CD4-positive, alpha-beta T cell (primary cell): ENCODE data around the gene GGTLC2. TPM values are rescaled to one million over a fixed set of nuclear protein-coding genes. Genes with fewer than 3 reads are reported as not detected.

ENCODE experiments used
- ATAC-seq: fragments of 200-7000 bp; cut with Tn5 transposase; one replicate; pipeline ENCODE4 v1.10.0; 2022; ENCODE audit warnings: mild to moderate bottlenecking; ENCODE audit not compliant: poor library complexity
- CTCF ChIA-PET: fragments of 350-600 bp; sonication (Branson Sonifier 250); formaldehyde crosslinking; loops from one replicate; lab custom pipeline; 2021; ENCODE audit warnings: antibody characterized with exemption, inconsistent platforms; lab: Charles Lee
- POLR2A ChIA-PET: fragments of 350-600 bp; sonication (Branson Sonifier 250); formaldehyde crosslinking; loops from one replicate; lab custom pipeline; 2021; ENCODE audit warnings: antibody characterized with exemption, inconsistent platforms; lab: Charles Lee
- DNase-seq, 14 experiments: peaks; one replicate each; pipeline ENCODE4 v3.0.0-alpha.2; 2013 to 2020; ENCODE audit warnings: mixed read lengths in 2 of 14
- H3K27ac ChIP-seq, 2 donors: one replicate each; pipeline versions ENCODE4 v1.5.1 to v1.7.0; 2013; ENCODE audit warnings: low read length in 2 of 2, low read depth in 1 of 2, mild to moderate bottlenecking in 1 of 2
- H3K27me3 ChIP-seq, 2 experiments: 1 replicate in 1 of 2; 2 replicates in 1 of 2; pipeline versions ENCODE4 v1.6.1 to v1.7.0; 2013; ENCODE audit warnings: low read length in 2 of 2, control low read depth in 1 of 2, mild to moderate bottlenecking in 1 of 2, moderate library complexity in 1 of 2; ENCODE audit not compliant: insufficient read depth in 2 of 2, control insufficient read depth in 1 of 2
- H3K36me3 ChIP-seq: one replicate; pipeline ENCODE4 v1.6.1; 2013; ENCODE audit warnings: low read length, control low read depth; ENCODE audit not compliant: insufficient read depth
- H3K4me1 ChIP-seq: one replicate; pipeline ENCODE4 v1.6.1; 2013; ENCODE audit warnings: low read length, control low read depth; ENCODE audit not compliant: insufficient read depth
- H3K4me3 ChIP-seq: one replicate; pipeline ENCODE4 v1.5.1; 2013; ENCODE audit warnings: mild to moderate bottlenecking, low read length, moderate library complexity
- H3K9me3 ChIP-seq, 2 experiments: 1 replicate in 1 of 2; 2 replicates in 1 of 2; pipeline versions ENCODE4 v1.6.1 to v1.7.0; 2013; ENCODE audit warnings: low read length in 2 of 2, mild to moderate bottlenecking in 2 of 2, control low read depth in 1 of 2, moderate library complexity in 1 of 2; ENCODE audit not compliant: control insufficient read depth in 1 of 2, insufficient read depth in 1 of 2
- H3K27ac Mint-ChIP-seq: one replicate; pipeline ENCODE4 v1.8.0; 2020; ENCODE audit warnings: mixed read lengths
- H3K27me3 Mint-ChIP-seq: one replicate; pipeline ENCODE4 v1.8.0; 2021; ENCODE audit warnings: mixed read lengths
- H3K36me3 Mint-ChIP-seq: one replicate; pipeline ENCODE4 v1.8.0; 2021; ENCODE audit warnings: low read depth, mixed read lengths
- H3K4me1 Mint-ChIP-seq: one replicate; pipeline ENCODE4 v1.8.0; 2021; ENCODE audit warnings: low read depth, mixed read lengths
- H3K4me3 Mint-ChIP-seq: one replicate; pipeline ENCODE4 v1.8.0; 2020; ENCODE audit warnings: mild to moderate bottlenecking, mixed read lengths
- H3K9me3 Mint-ChIP-seq: one replicate; pipeline ENCODE4 v1.8.0; 2020; ENCODE audit warnings: mixed read lengths
- intact Hi-C, 2 experiments: fragments of 100-400 bp; cut with DNase I in 1 of 2; cut with micrococcal nuclease in 1 of 2; formaldehyde crosslinking; loops; one replicate each; pipeline versions ENCODE4 v1.15.1 to v1.9.0; 2023 to 2025; cut with DNase I, micrococcal nuclease
- total RNA-seq, 174 experiments: library from RNA in 2 of 174; stranded (reverse) in 2 of 174; gene quantifications; one replicate each; pipeline ENCODE4 v1.2.3 and lab custom pipeline; 2021 to 2026
- TF ChIP-seq, protein P1 (sequence below): fragments of 200-600 bp; IDR thresholded peaks from one replicate; pipeline ENCODE4 v1.8.0; 2022; ENCODE audit warnings: antibody characterized with exemption, mild to moderate bottlenecking

Gene GGTLC2
- total RNA-seq, 2 experiments from 2014 or later, result not detected

DNA sequence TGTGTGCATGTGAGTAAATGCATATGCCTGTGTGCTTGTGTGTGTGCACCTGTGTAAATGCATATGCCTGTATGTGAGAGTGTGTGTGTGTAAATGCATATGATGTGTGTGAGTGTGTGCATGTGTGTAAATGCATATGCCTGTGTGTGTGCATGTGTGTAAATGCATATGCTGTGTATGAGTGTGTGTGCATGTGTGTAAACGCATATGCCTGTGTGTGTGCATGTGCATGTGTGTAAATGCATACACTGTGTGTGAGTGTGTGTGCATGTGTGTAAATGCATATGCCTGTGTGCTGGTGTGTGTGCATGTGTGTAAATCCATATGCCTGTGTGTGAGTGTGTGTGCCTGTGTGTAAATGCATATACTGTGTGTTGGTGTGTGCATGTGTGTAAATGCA, 37.8 kb downstream of the GGTLC2 start:
- Mint-ChIP-seq H3K4me3 (no peak overlapping the region), H3K36me3 (no peaks in the 10 kb centered on the region), H3K4me1 (no peaks in the 10 kb centered on the region), H3K9me3 (no peaks in the 10 kb centered on the region), H3K27me3 (no peaks in the 10 kb centered on the region), H3K27ac (no peak overlapping the region)
- ChIA-PET POLR2A (no interaction called here), CTCF (no interaction called here)
- Histone ChIP-seq H3K9me3 (no peaks in the 10 kb centered on the region), H3K4me1 (no peaks in the 10 kb centered on the region), H3K36me3 (no peaks in the 10 kb centered on the region), H3K27me3 (no peaks in the 10 kb centered on the region), H3K27ac (no peak overlapping the region), H3K4me3 (no peak overlapping the region)
- DNase-seq (no peak), ATAC-seq (no peak)
- intact Hi-C loops, result no loop called here
- TF ChIP-seq, protein P1, sequence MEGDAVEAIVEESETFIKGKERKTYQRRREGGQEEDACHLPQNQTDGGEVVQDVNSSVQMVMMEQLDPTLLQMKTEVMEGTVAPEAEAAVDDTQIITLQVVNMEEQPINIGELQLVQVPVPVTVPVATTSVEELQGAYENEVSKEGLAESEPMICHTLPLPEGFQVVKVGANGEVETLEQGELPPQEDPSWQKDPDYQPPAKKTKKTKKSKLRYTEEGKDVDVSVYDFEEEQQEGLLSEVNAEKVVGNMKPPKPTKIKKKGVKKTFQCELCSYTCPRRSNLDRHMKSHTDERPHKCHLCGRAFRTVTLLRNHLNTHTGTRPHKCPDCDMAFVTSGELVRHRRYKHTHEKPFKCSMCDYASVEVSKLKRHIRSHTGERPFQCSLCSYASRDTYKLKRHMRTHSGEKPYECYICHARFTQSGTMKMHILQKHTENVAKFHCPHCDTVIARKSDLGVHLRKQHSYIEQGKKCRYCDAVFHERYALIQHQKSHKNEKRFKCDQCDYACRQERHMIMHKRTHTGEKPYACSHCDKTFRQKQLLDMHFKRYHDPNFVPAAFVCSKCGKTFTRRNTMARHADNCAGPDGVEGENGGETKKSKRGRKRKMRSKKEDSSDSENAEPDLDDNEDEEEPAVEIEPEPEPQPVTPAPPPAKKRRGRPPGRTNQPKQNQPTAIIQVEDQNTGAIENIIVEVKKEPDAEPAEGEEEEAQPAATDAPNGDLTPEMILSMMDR, result no peak

- Histone ChIP-seq H3K4me1 (no peaks in the 10 kb centered on the region), H3K36me3 (no peaks in the 10 kb centered on the region), H3K9me3 (no peaks in the 10 kb centered on the region), H3K4me3 (no peak overlapping the region), H3K27ac (no peak overlapping the region), H3K27me3 (no peaks in the 10 kb centered on the region)
- ChIA-PET CTCF (no interaction called here), POLR2A (no interaction called here)
- TF ChIP-seq, protein P1, result no peak
- Mint-ChIP-seq H3K4me3 (no peak overlapping the region), H3K4me1 (no peaks in the 10 kb centered on the region), H3K36me3 (no peaks in the 10 kb centered on the region), H3K27ac (no peak overlapping the region), H3K9me3 (no peaks in the 10 kb centered on the region), H3K27me3 (no peaks in the 10 kb centered on the region)
- ATAC-seq (no peak), DNase-seq (no peak)
- intact Hi-C loops, result no loop called here
Observed at GRCh38 chr22:22682807-22683667, 38.6 kb downstream of the GGTLC2 start.

GRCh38 chr22:22683668-22684361, 39.4 kb downstream of the GGTLC2 start:
- Histone ChIP-seq H3K4me3 (no peak overlapping the region), H3K27ac (no peak overlapping the region), H3K4me1 (no peaks in the 10 kb centered on the region), H3K9me3 (no peaks in the 10 kb centered on the region), H3K27me3 (no peaks in the 10 kb centered on the region), H3K36me3 (no peaks in the 10 kb centered on the region)
- Mint-ChIP-seq H3K27me3 (no peaks in the 10 kb centered on the region), H3K9me3 (no peaks in the 10 kb centered on the region), H3K36me3 (no peaks in the 10 kb centered on the region), H3K27ac (no peak overlapping the region), H3K4me1 (no peaks in the 10 kb centered on the region), H3K4me3 (no peak overlapping the region)
- ChIA-PET CTCF (no interaction called here), POLR2A (no interaction called here)
- ATAC-seq, result no peak
- no peak for DNase-seq
- intact Hi-C loops, result no loop called here
- TF ChIP-seq, protein P1, result no peak
